Measurements from ENCODE around the gene MALRD1. TPM values are rescaled to one million over a fixed set of nuclear protein-coding genes. Genes with fewer than 3 reads are reported as not detected.

The MALRD1 gene
- total RNA-seq, 1 donor from 2014 or later, result 0.28 TPM

- H3K27me3 Mint-ChIP-seq (ENCODE audit: unreplicated experiment), result no peaks in the 10 kb centered on the region
- H3K9me3 Mint-ChIP-seq (ENCODE audit: unreplicated experiment), result no peaks in the 10 kb centered on the region
- DNase-seq (ENCODE audit: low spot score), result no peak
- H3K27ac Mint-ChIP-seq (ENCODE audit: unreplicated experiment), result no peak overlapping the region
- no peak for TF ChIP-seq CTCF (IDR thresholded peaks at IDR 0.05; ENCODE audit: unreplicated experiment)
- H3K4me3 Mint-ChIP-seq (ENCODE audit: unreplicated experiment), result no peak overlapping the region
- no peaks in the 10 kb centered on the region for H3K4me1 Mint-ChIP-seq (ENCODE audit: unreplicated experiment)
- H3K36me3 Mint-ChIP-seq (ENCODE audit: low read depth, unreplicated experiment), result no peaks in the 10 kb centered on the region
Observed at GRCh38 chr10:19144206-19144605, 95.6 kb downstream of the MALRD1 start.

GRCh38 chr10:19154375-19154774 lies 105.8 kb downstream of the MALRD1 start:
- Mint-ChIP-seq H3K4me3 (ENCODE audit: unreplicated experiment) (no peak overlapping the region), H3K36me3 (ENCODE audit: low read depth, unreplicated experiment) (no peaks in the 10 kb centered on the region), H3K9me3 (ENCODE audit: unreplicated experiment) (no peaks in the 10 kb centered on the region), H3K4me1 (ENCODE audit: unreplicated experiment) (peaks cover 4% of the 10 kb centered on the region), H3K27ac (ENCODE audit: unreplicated experiment) (no peak overlapping the region), H3K27me3 (ENCODE audit: unreplicated experiment) (no peaks in the 10 kb centered on the region)
- DNase-seq (ENCODE audit: low spot score), result no peak
- no peak for TF ChIP-seq CTCF (IDR thresholded peaks at IDR 0.05; ENCODE audit: unreplicated experiment)

- DNase-seq (ENCODE audit: low spot score), result no peak
- peaks cover 3% of the 10 kb centered on the region for H3K27me3 Mint-ChIP-seq (ENCODE audit: unreplicated experiment)
Observed at GRCh38 chr10:19158358-19158757, 109.8 kb downstream of the MALRD1 start.

GRCh38 chr10:19158870-19159269 lies 110.3 kb downstream of the MALRD1 start:
- peaks cover 3% of the 10 kb centered on the region for H3K27me3 Mint-ChIP-seq (ENCODE audit: unreplicated experiment)
- H3K27ac Mint-ChIP-seq (ENCODE audit: unreplicated experiment), result no peak overlapping the region

More at GRCh38 chr10:19158358-19158757, 109.8 kb downstream of the MALRD1 start:
- Mint-ChIP-seq H3K9me3 (ENCODE audit: unreplicated experiment) (no peaks in the 10 kb centered on the region), H3K36me3 (ENCODE audit: low read depth, unreplicated experiment) (no peaks in the 10 kb centered on the region), H3K4me3 (ENCODE audit: unreplicated experiment) (no peak overlapping the region), H3K4me1 (ENCODE audit: unreplicated experiment) (peaks cover 7% of the 10 kb centered on the region), H3K27ac (ENCODE audit: unreplicated experiment) (no peak overlapping the region)
- no peak for TF ChIP-seq CTCF (IDR thresholded peaks at IDR 0.05; ENCODE audit: unreplicated experiment)

GRCh38 chr10:19164461-19164860 lies 115.9 kb downstream of the MALRD1 start:
- Mint-ChIP-seq H3K36me3 (ENCODE audit: low read depth, unreplicated experiment) (no peaks in the 10 kb centered on the region), H3K27ac (ENCODE audit: unreplicated experiment) (no peak overlapping the region), H3K9me3 (ENCODE audit: unreplicated experiment) (no peaks in the 10 kb centered on the region), H3K4me3 (ENCODE audit: unreplicated experiment) (no peak overlapping the region), H3K4me1 (ENCODE audit: unreplicated experiment) (peaks cover 6% of the 10 kb centered on the region), H3K27me3 (ENCODE audit: unreplicated experiment) (peaks cover 3% of the 10 kb centered on the region)
- DNase-seq (ENCODE audit: low spot score), result no peak
- no peak for TF ChIP-seq CTCF (IDR thresholded peaks at IDR 0.05; ENCODE audit: unreplicated experiment)

More at GRCh38 chr10:19158870-19159269, 110.3 kb downstream of the MALRD1 start:
- no peaks in the 10 kb centered on the region for H3K36me3 Mint-ChIP-seq (ENCODE audit: low read depth, unreplicated experiment)
- H3K4me1 Mint-ChIP-seq (ENCODE audit: unreplicated experiment), result peaks cover 9% of the 10 kb centered on the region
- no peak overlapping the region for H3K4me3 Mint-ChIP-seq (ENCODE audit: unreplicated experiment)
- no peak for TF ChIP-seq CTCF (IDR thresholded peaks at IDR 0.05; ENCODE audit: unreplicated experiment)
- DNase-seq (ENCODE audit: low spot score), result no peak
- H3K9me3 Mint-ChIP-seq (ENCODE audit: unreplicated experiment), result no peaks in the 10 kb centered on the region
